Kidney (tissue), 22 donors: ENCODE data around the gene C7orf57. TPM values are rescaled to one million over a fixed set of nuclear protein-coding genes. Genes with fewer than 3 reads are reported as not detected.
"Not testable (repeated sequence)": the region's sequence is repeated elsewhere in the genome, so short reads cannot be mapped to it uniquely, and the experiment has no call there.

ENCODE experiments used
- DNase-seq, 5 donors: peaks; one replicate each; pipeline ENCODE4 v3.0.0-alpha.2; 2013 to 2020
- FAIRE-seq: peaks from 2 replicates; lab custom pipeline; 2012; peaks lifted over from hg19 to GRCh38; lab: Jason Lieb, UNC
- H3K27ac ChIP-seq, 2 donors: one replicate each; pipeline ENCODE4 v1.7.0; 2013; ENCODE audit warnings: low read depth in 2 of 2, low read length in 2 of 2, inconsistent platforms in 1 of 2
- H3K27me3 ChIP-seq: one replicate; pipeline ENCODE4 v1.7.1; 2013; ENCODE audit warnings: low read length, inconsistent platforms; ENCODE audit not compliant: control insufficient read depth, insufficient read depth
- H3K36me3 ChIP-seq, 3 donors: one replicate each; pipeline versions ENCODE4 v1.7.0 to v1.7.1; 2013; ENCODE audit warnings: low read length in 3 of 3, control low read depth in 1 of 3, inconsistent platforms in 1 of 3; ENCODE audit not compliant: insufficient read depth in 3 of 3, control insufficient read depth in 2 of 3
- H3K4me1 ChIP-seq, 3 donors: one replicate each; pipeline versions ENCODE4 v1.7.0 to v1.7.1; 2013; ENCODE audit warnings: low read length in 3 of 3, inconsistent platforms in 1 of 3, low read depth in 1 of 3; ENCODE audit not compliant: control insufficient read depth in 2 of 3, insufficient read depth in 2 of 3
- H3K4me3 ChIP-seq, 3 donors: one replicate each; pipeline versions ENCODE4 v1.7.0 to v1.8.1; 2013; ENCODE audit warnings: low read length in 3 of 3, control low read depth in 1 of 3, inconsistent platforms in 1 of 3
- H3K9ac ChIP-seq, 3 donors: one replicate each; pipeline versions ENCODE4 v1.7.0 to v1.7.1; 2013; ENCODE audit warnings: low read length in 3 of 3, control low read depth in 1 of 3, inconsistent platforms in 1 of 3
- H3K9me3 ChIP-seq, 3 donors: one replicate each; pipeline versions ENCODE4 v1.7.0 to v1.7.1; 2013; ENCODE audit warnings: low read length in 3 of 3, control low read depth in 1 of 3, inconsistent platforms in 1 of 3; ENCODE audit not compliant: control insufficient read depth in 2 of 3, insufficient read depth in 1 of 3
- CTCF ChIP-seq: IDR thresholded peaks from 3 replicates; pipeline ENCODE4 v1.5.1; 2012; ENCODE audit warnings: mild to moderate bottlenecking, moderate library complexity, borderline replicate concordance; ENCODE audit not compliant: insufficient read depth; ENCODE audit errors: extremely low read depth
- intact Hi-C: fragments of 100-400 bp; cut with DNase I; formaldehyde crosslinking; loops from one replicate; pipeline ENCODE4 v1.11.1; 2022
- long read RNA-seq, 10 donors: library from polyadenylated mRNA in 1 of 10; unstranded in 1 of 10; transcript quantifications; one replicate each; pipeline ENCODE4 v2.0.0 and lab custom pipeline, GENCODE V29; 2021 to 2026
- polyA plus RNA-seq: library from polyadenylated mRNA; stranded (reverse); fragments of 350-450 nt; fragmentation: Illumina TruSeq; extraction: RNeasy Lipid Tissue Mini Kit (QIAGEN cat#74804); gene quantifications from one replicate; pipeline ENCODE4 v1.2.3, GENCODE V29; 2014; ENCODE audit warnings: low read depth, low replicate concordance; ENCODE audit not compliant: insufficient read depth
- total RNA-seq: library from RNA; stranded (reverse); fragmentation: NEBNext Ultra II Directional; extraction: Animal tissue kit (Norgen Biotek cat#: 25700); gene quantifications from one replicate; pipeline ENCODE4 v1.2.1, GENCODE V29; 2021
- donor health status: control.
- donor health status: control.
- donor health status: control.
- donor health status: control.
- donor health status: control.
- donor health status: DM: yes; HTN: yes; CAD: no.
- donor health status: Normal renal cell carcinoma (clear cell type).

Gene C7orf57
- 0.63 TPM for total RNA-seq
- polyA plus RNA-seq, result not detected
- long read RNA-seq, donor 1, result 0 reads
- long read RNA-seq, donor 2, result 0 reads
- long read RNA-seq, donor 3, result 0 reads
- long read RNA-seq, donor 4, result 0 reads
- long read RNA-seq, donor 5, result 0 reads
- long read RNA-seq, donor 6, result 0 reads
- long read RNA-seq, donor 7, result 0 reads
- long read RNA-seq, donor 8, result 0 reads
- long read RNA-seq, donor 9, result 0 reads
- long read RNA-seq, donor 10, result 0 reads

GRCh38 chr7:48035301-48035966 lies at the start of gene C7orf57:
Gene C7orf57, plus strand, starts transcription at chr7:48035543. Its CDS starts 766 bp downstream, at chr7:48036309.
- Histone ChIP-seq H3K27me3 (peaks cover 13% of the 10 kb centered on the region), H3K4me3 (peak within 1 kb of the TSS; percentile 55 to 72 (median 70)), H3K36me3 (no peaks in the 10 kb centered on the region), H3K4me1 (peaks cover 0 to 8% (median 0%) of the 10 kb centered on the region in 3 donors), H3K27ac (no peak within 1 kb of the TSS), H3K9ac (peak within 1 kb of the TSS in 2 of 3 donors; percentile 25 to 26), H3K9me3 (no peaks in the 10 kb centered on the region)
- FAIRE-seq (no peak), DNase-seq (peak; percentile 93 to 98 (median 95))
- intact Hi-C loops, result no loop called here
- peak; percentile 34 for TF ChIP-seq CTCF

DNA sequence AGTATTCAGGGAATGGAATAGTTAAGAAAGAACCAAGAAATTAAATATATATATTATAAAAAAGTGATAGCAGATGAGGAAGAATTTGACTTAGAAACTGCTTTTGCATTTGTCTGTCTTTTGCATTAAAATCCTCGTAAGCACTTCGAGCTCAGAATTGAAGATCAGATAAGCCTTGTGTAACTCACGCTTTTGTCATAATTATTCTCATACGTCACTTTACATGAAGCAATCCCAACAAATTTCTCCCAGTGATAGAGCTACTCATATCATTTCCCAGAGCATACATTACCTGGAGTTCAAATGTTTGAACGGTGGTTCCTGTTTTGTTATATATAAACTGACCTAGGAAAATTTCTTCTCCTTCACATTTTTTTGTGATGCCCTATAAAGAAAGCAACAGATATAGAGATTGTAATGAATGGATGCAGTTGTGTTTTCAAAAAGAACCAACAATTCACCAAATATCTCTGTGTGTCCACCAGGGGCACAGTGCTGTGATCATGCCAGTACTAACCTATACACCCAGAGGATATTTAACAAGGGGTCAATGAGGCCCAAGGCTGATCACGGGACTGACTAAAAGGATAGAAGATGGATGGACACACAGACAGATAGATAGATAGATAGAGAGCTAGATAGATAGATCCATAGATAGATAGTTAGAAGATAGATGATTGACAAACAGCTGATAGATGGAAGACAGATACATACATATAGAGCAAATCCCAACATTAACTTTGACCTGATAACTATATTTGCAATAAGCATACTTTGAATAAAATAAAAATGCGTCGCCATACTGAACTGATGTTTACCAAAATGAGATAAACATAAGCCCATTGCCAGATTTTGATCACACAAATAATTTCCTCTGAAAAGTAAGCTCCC lies 46.6 kb upstream of the C7orf57 start:
- H3K4me1 ChIP-seq, result peaks cover 0 to 2% (median 0%) of the 10 kb centered on the region in 3 donors
- no peaks in the 10 kb centered on the region for H3K9me3 ChIP-seq
- H3K27ac ChIP-seq, result no peak overlapping the region
- H3K4me3 ChIP-seq, result no peak overlapping the region
- FAIRE-seq (no peak), DNase-seq (no peak)
- H3K36me3 ChIP-seq, result no peaks in the 10 kb centered on the region
- no peaks in the 10 kb centered on the region for H3K27me3 ChIP-seq
- intact Hi-C loops, result no loop called here
- TF ChIP-seq CTCF, result peak; percentile 4
- no peak overlapping the region for H3K9ac ChIP-seq

DNA sequence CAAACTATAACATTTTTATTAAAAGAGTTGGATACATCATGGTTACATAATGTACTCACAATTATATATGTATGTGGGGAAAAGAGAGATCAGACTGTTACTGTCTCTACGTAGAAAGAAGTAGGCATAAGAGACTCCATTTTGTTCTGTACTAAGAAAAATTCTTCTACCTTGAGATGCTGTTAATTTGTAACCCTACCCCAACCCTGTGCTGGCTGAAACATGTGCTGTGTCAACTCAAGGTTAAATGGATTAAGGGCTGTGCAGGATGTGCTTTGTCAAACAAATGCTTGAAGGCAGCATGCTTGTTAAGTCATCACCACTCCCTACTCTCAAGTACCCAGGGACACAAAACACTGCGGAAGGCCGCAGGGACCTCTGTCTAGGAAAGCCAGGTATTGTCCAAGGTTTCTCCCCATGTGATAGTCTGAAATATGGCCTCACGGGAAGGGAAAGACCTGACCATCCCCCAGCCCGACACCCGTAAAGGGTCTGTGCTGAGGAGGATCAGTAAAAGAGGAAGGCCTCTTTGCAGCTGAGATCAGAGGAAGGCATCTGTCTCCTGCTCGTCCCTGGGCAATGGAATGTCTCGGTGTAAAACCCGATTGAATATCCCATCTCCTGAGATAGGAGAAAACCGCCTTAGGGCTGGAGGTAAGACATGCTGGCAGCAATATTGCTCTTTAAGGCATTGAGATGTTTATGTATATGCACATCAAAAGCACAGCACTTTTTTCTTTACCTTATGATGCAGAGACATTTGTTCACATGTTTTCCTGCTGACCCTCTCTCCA lies 45.5 kb upstream of the C7orf57 start:
- H3K4me3 ChIP-seq, H3K36me3 ChIP-seq, H3K27ac ChIP-seq, H3K4me1 ChIP-seq, H3K9me3 ChIP-seq, H3K9ac ChIP-seq, H3K27me3 ChIP-seq: not testable (repeated sequence)
- peak; percentile 57 for FAIRE-seq
- DNase-seq, result peak in 4 of 5 donors; percentile 59 to 78 (median 70)
- intact Hi-C loops, result loop anchor here (10.0 kb wide), 1 partner anchor 115 kb away; no protein-coding TSS in a partner anchor
